ENCODE results near the gene NCOA3.

DNA sequence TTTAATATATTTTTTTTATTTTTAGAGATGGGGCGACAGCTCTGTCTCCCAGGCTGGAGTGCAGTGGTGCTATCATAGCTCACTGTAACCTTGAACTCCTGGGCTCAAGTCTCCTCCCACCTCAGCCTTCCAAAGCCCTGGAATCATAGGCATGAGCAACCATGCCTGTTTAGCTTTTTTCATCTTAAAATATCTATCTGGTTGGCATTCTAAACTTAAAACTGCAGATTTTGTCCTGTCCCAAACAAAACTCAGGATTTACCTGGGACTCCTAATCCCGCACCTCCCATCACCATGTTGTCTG, 158.9 kb downstream of the NCOA3 start:
- TF ChIP-seq POLR2A (IDR thresholded peaks at IDR 0.05) (no peak), EP300 (IDR thresholded peaks at IDR 0.05) (no peak)
- TF ChIP-seq, protein P1, sequence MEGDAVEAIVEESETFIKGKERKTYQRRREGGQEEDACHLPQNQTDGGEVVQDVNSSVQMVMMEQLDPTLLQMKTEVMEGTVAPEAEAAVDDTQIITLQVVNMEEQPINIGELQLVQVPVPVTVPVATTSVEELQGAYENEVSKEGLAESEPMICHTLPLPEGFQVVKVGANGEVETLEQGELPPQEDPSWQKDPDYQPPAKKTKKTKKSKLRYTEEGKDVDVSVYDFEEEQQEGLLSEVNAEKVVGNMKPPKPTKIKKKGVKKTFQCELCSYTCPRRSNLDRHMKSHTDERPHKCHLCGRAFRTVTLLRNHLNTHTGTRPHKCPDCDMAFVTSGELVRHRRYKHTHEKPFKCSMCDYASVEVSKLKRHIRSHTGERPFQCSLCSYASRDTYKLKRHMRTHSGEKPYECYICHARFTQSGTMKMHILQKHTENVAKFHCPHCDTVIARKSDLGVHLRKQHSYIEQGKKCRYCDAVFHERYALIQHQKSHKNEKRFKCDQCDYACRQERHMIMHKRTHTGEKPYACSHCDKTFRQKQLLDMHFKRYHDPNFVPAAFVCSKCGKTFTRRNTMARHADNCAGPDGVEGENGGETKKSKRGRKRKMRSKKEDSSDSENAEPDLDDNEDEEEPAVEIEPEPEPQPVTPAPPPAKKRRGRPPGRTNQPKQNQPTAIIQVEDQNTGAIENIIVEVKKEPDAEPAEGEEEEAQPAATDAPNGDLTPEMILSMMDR (IDR thresholded peaks at IDR 0.05): no peak
